Gastroesophageal sphincter (tissue), 4 donors: ENCODE results near the gene FOLR1. TPM values are rescaled to one million over a fixed set of nuclear protein-coding genes. Genes with fewer than 3 reads are reported as not detected.

Experiments
- ATAC-seq: fragments of 150-250 bp; one replicate; pipeline ENCODE4 v1.9.1; 2016; ENCODE audit warnings: mild to moderate bottlenecking, moderate library complexity
- H3K27ac ChIP-seq, 4 donors: fragments of 200-600 bp; sonication (generic) in 3 of 4; 1 replicate in 3 of 4; 2 replicates in 1 of 4; pipeline ENCODE4 v1.5.1; 2016 to 2019
- H3K27me3 ChIP-seq: fragments of 200-600 bp; sonication (generic); one replicate; pipeline ENCODE4 v1.5.1; 2019
- H3K36me3 ChIP-seq, 2 donors: fragments of 200-600 bp; sonication (generic); one replicate each; pipeline ENCODE4 v1.5.1; 2019; ENCODE audit warnings: control low read depth in 1 of 2
- H3K4me1 ChIP-seq, 3 donors: fragments of 200-600 bp; sonication (generic); 1 replicate in 2 of 3; 2 replicates in 1 of 3; pipeline ENCODE4 v1.5.1; 2016 to 2019; ENCODE audit warnings: control low read depth in 2 of 3
- H3K4me3 ChIP-seq, 2 donors: fragments of 200-600 bp; sonication (generic); one replicate each; pipeline ENCODE4 v1.5.1; 2019; ENCODE audit warnings: mild to moderate bottlenecking in 1 of 2, moderate library complexity in 1 of 2
- H3K9me3 ChIP-seq, 3 donors: fragments of 200-600 bp; sonication (generic); one replicate each; pipeline ENCODE4 v1.5.1; 2017 to 2019; ENCODE audit warnings: control low read depth in 2 of 3
- EP300 ChIP-seq: sonication (generic); formaldehyde crosslinking; IDR thresholded peaks from one replicate; pipeline ENCODE4 v1.6.1; 2017; ENCODE audit warnings: antibody characterized with exemption, mild to moderate bottlenecking
- POLR2A ChIP-seq, 2 donors: fragments of 450-650 bp; IDR thresholded peaks; one replicate each; pipeline ENCODE4 v1.6.1; 2017; ENCODE audit warnings: antibody characterized with exemption in 2 of 2, mild to moderate bottlenecking in 2 of 2, moderate library complexity in 1 of 2
- POLR2AphosphoS5 ChIP-seq: sonication (generic); formaldehyde crosslinking; IDR thresholded peaks from one replicate; pipeline ENCODE4 v1.6.1; 2017; ENCODE audit warnings: antibody characterized with exemption
- WGBS, 2 donors: methylation state at CpG; one replicate each; pipeline ENCODE4 v1.1.5; 2018; ENCODE audit warnings: low coverage in 1 of 2; 5-methylcytosine and 5-hydroxymethylcytosine counted together
- total RNA-seq, 4 donors: library from RNA; depleted of rRNA; stranded (reverse); fragments of >200 nt; gene quantifications; one replicate each; pipeline ENCODE4 v1.1.0, GENCODE V29; 2016
- TF ChIP-seq, protein P1 (sequence below), 4 experiments: fragments of 200-600 bp in 2 of 4; fragments of 450-650 bp in 2 of 4; sonication (generic) in 1 of 4; IDR thresholded peaks; one replicate each; pipeline ENCODE4 v1.5.1; 2017 to 2019; ENCODE audit warnings: antibody characterized with exemption in 4 of 4, mild to moderate bottlenecking in 2 of 4, moderate library complexity in 2 of 4

The FOLR1 gene
- total RNA-seq, 4 donors from 2014 or later: 0.81 to 23.7 TPM; not detected in 2

DNA sequence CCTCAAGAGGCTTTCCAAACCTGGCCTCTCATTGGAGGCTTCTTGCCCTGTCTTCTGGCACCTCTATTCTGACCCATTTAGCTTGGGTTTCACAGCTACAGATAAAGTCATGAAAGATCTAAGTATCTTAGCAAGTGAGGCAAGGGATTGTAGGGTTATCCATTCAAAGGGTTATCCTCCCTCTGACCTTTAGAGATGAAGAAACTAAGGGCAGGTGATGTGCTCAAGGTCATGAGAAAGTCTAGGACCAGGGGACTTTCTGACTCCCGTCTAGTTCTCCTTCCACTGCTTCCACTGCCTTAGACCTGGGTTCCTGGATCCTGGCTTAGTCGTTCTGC, 44.8 kb downstream of the FOLR1 start:
- ATAC-seq: no peak
- peaks cover 0 to 87% (median 38%) of the 10 kb centered on the region in 3 donors for H3K4me1 ChIP-seq
- H3K4me3 ChIP-seq: no peak overlapping the region
- H3K9me3 ChIP-seq: no peaks in the 10 kb centered on the region
- TF ChIP-seq POLR2A (IDR thresholded peaks at IDR 0.05) (no peak), POLR2AphosphoS5 (no peak)
- H3K27ac ChIP-seq: peak overlapping the region in 3 of 4 donors; percentile 80 to 89 (median 86)
- peaks cover 0 to 66% of the 10 kb centered on the region in 2 donors for H3K36me3 ChIP-seq
- peaks cover 16% of the 10 kb centered on the region for H3K27me3 ChIP-seq
- 100% methylated on average over 2 of the region's 2 CpGs; no CpG with 5 or more reads in 1 of the 2 donors for WGBS, 2 donors

DNA sequence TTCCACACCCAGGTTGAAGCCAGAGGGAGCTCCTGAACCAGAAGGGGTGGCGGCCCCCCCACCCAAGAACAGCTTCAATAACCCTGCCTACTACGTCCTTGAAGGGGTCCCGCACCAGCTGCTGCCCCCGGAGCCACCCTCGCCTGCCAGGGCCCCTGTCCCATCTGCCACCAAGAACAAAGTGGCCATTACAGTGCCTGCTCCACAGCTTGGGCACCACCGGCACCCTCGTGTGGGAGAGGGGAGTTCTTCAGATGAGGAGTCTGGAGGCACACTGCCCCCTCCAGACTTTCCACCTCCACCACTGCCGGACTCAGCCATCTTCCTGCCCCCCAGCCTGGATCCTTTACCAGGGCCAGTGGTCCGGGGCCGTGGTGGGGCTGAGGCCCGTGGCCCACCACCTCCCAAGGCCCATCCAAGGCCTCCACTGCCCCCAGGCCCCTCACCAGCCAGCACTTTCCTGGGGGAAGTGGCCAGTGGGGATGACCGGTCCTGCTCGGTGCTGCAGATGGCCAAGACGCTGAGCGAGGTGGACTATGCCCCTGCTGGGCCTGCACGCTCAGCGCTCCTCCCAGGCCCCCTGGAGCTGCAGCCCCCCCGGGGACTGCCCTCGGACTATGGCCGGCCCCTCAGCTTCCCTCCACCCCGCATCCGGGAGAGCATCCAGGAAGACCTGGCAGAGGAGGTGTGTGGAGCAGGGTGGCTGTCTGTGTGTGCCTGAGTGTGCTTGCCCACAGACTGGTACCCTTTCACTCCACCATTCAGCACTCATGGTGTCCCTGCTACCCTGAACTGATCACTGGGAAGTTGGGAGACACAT, 45.4 kb downstream of the FOLR1 start:
- H3K27me3 ChIP-seq: peaks cover 22% of the 10 kb centered on the region
- no peak for TF ChIP-seq POLR2AphosphoS5
- TF ChIP-seq, protein P1, sequence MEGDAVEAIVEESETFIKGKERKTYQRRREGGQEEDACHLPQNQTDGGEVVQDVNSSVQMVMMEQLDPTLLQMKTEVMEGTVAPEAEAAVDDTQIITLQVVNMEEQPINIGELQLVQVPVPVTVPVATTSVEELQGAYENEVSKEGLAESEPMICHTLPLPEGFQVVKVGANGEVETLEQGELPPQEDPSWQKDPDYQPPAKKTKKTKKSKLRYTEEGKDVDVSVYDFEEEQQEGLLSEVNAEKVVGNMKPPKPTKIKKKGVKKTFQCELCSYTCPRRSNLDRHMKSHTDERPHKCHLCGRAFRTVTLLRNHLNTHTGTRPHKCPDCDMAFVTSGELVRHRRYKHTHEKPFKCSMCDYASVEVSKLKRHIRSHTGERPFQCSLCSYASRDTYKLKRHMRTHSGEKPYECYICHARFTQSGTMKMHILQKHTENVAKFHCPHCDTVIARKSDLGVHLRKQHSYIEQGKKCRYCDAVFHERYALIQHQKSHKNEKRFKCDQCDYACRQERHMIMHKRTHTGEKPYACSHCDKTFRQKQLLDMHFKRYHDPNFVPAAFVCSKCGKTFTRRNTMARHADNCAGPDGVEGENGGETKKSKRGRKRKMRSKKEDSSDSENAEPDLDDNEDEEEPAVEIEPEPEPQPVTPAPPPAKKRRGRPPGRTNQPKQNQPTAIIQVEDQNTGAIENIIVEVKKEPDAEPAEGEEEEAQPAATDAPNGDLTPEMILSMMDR (IDR thresholded peaks at IDR 0.05): no peak
- TF ChIP-seq EP300: no peak
- no peak for TF ChIP-seq POLR2A (IDR thresholded peaks at IDR 0.05)
- no peak overlapping the region for H3K4me3 ChIP-seq
- H3K9me3 ChIP-seq: no peaks in the 10 kb centered on the region
- ATAC-seq: no peak
- 80% methylated on average over 1 of the region's 22 CpGs; no CpG with 5 or more reads in 1 of the 2 donors for WGBS, 2 donors
- H3K4me1 ChIP-seq: peaks cover 0 to 84% (median 38%) of the 10 kb centered on the region in 3 donors
- peaks cover 0 to 60% of the 10 kb centered on the region in 2 donors for H3K36me3 ChIP-seq
- H3K27ac ChIP-seq: peak overlapping the region in 3 of 4 donors; percentile 80 to 89 (median 86)

DNA sequence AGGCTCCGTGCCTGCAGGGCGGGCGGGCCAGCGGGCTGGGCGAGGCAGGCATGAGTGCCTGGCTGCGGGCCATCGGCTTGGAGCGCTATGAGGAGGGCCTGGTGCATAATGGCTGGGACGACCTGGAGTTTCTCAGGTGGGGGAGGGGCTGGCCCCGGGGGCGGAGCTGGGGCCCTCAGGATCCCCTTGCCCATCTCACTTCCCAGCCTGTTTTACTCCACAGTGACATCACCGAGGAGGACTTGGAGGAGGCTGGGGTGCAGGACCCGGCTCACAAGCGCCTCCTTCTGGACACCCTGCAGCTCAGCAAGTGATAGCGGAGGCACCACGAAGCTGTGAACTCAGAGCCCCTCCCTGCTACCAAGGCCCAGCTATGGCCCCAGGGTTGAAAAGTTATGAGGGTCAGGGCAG, 46.1 kb downstream of the FOLR1 start:
- WGBS, 2 donors: 16% methylated on average over 8 of the region's 16 CpGs; no CpG with 5 or more reads in 1 of the 2 donors
- Histone ChIP-seq H3K27ac (peak overlapping the region in 3 of 4 donors; percentile 80 to 89 (median 86)), H3K9me3 (no peaks in the 10 kb centered on the region), H3K4me1 (peaks cover 0 to 81% (median 38%) of the 10 kb centered on the region in 3 donors), H3K4me3 (no peak overlapping the region), H3K27me3 (peaks cover 29% of the 10 kb centered on the region), H3K36me3 (peaks cover 0 to 53% of the 10 kb centered on the region in 2 donors)
- peak; percentile 53 for ATAC-seq
- no peak for TF ChIP-seq POLR2A (IDR thresholded peaks at IDR 0.05)
- TF ChIP-seq, protein P1 (IDR thresholded peaks at IDR 0.05): peak in 3 of 4 experiments; percentile 74 to 86 (median 79)

DNA sequence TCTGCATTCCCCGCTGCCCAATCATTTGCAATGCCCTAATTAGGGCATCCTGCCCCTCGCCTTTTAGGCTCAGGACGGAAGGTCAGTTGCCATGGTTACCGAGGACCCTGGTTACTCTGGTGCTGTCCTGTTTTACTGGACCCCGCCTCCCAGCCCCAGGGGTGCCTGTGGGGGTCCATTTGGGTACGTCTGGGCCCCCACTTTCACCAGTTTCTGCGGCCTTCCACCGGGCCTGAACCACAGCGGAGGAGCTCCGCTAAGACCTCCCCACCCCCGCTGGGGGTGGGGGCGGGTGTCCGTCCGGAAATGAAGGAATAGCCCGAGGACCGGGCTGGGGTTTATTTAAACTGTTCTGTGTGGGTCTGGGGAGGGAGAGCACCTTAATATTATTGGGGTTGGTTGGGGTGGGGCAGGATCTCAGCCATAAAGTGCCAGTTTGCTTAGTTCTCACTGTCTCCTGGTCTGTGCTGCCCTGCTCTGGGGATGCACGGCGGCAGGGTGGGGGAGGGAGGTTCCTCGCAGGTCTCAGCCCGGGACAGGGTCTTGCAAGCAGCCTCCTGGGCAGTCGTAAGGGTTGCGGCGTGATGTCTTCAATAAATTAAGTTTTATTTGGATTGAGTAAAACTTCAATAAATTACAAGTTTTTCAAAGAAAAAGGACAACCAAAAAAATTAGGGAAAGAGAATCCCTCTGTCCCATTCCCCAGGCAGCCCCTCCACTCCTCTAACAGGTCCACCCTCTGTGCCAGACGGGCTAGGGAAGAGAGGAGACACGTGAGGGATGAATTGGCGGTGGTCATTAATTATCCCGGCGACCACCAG, 46.8 kb downstream of the FOLR1 start:
- Histone ChIP-seq H3K36me3 (peaks cover 0 to 46% of the 10 kb centered on the region in 2 donors), H3K9me3 (no peaks in the 10 kb centered on the region), H3K27ac (peak overlapping the region; percentile 16 to 89 (median 83)), H3K4me3 (no peak overlapping the region), H3K4me1 (peaks cover 0 to 78% (median 39%) of the 10 kb centered on the region in 3 donors), H3K27me3 (peaks cover 36% of the 10 kb centered on the region)
- 67 to 75% methylated on average over 5 to 6 of the region's 28 CpGs for WGBS, 2 donors
- TF ChIP-seq, protein P1 (IDR thresholded peaks at IDR 0.05): no peak
- TF ChIP-seq EP300: no peak
- no peak for TF ChIP-seq POLR2A (IDR thresholded peaks at IDR 0.05)
- no peak for TF ChIP-seq POLR2AphosphoS5
- ATAC-seq: no peak

DNA sequence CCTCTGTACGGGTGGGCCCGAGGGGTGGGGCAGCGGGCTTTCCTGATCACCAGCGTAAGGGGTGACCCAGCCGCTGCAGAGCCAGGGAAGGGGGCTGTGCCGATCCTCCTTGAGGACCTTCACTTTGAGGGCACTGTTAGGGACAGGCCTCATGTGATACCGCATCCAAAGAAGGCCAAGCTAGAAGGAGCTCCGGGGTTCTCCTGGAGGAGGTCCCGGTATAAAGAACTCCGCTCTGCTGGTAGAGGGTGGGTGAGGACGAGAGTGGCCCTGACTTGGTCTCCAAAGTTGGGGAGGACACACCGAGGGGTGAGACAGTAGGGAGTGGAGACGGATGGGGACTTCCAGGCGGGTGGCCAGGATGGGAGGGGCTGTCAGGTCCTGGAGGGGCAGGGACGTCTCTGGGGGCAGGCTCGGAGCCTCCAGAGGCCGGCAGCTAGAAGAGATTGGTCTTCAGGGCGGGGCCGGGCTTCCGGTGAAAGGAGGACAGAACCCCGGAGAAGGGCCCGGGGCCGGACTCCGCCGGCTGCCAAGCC, 47.4 kb downstream of the FOLR1 start:
- peaks cover 43% of the 10 kb centered on the region for H3K27me3 ChIP-seq
- TF ChIP-seq POLR2AphosphoS5 (no peak), POLR2A (IDR thresholded peaks at IDR 0.05) (peak in 1 of 2 donors; percentile 16)
- H3K9me3 ChIP-seq: no peaks in the 10 kb centered on the region
- peaks cover 0 to 78% (median 46%) of the 10 kb centered on the region in 3 donors for H3K4me1 ChIP-seq
- H3K27ac ChIP-seq: peak overlapping the region; percentile 15 to 89 (median 83)
- H3K36me3 ChIP-seq: peaks cover 0 to 40% of the 10 kb centered on the region in 2 donors
- peak; percentile 71 for ATAC-seq
- WGBS, 2 donors: no CpG with 5 or more reads among the region's 25 CpGs
- H3K4me3 ChIP-seq: peak overlapping the region; percentile 8 to 54
